BLaER1 (cell line): Measurements from ENCODE around the gene BCL7B.

Source experiments
- H3K27ac ChIP-seq: shearing (Covaris generic); formaldehyde crosslinking; 2 replicates; pipeline ENCODE4 v1.8.1; 2022
- H3K27me3 ChIP-seq: shearing (Covaris generic); formaldehyde crosslinking; 2 replicates; pipeline ENCODE4 v1.8.1; 2022
- H3K36me3 ChIP-seq: shearing (Covaris generic); formaldehyde crosslinking; 2 replicates; pipeline ENCODE4 v1.8.1; 2022
- H3K4me1 ChIP-seq: shearing (Covaris generic); formaldehyde crosslinking; 2 replicates; pipeline ENCODE4 v1.8.1; 2022
- H3K4me2 ChIP-seq: shearing (Covaris generic); formaldehyde crosslinking; 2 replicates; pipeline ENCODE4 v1.8.1; 2022
- H3K4me3 ChIP-seq: shearing (Covaris generic); formaldehyde crosslinking; 2 replicates; pipeline ENCODE4 v1.8.1; 2022
- H3K9ac ChIP-seq: shearing (Covaris generic); formaldehyde crosslinking; 2 replicates; pipeline ENCODE4 v1.8.1; 2022
- H3K9me3 ChIP-seq: shearing (Covaris generic); formaldehyde crosslinking; 2 replicates; pipeline ENCODE4 v1.8.1; 2022
- H4K20me1 ChIP-seq: shearing (Covaris generic); formaldehyde crosslinking; 2 replicates; pipeline ENCODE4 v1.8.1; 2022
- Cebpa-rat ChIP-seq: shearing (Covaris generic); IDR thresholded peaks from 2 replicates; pipeline ENCODE4 v1.8.1; 2022

The BCL7B gene

GRCh38 chr7:73520673-73521635, 36.5 kb downstream of the BCL7B start:
- no peaks in the 10 kb centered on the region for H3K27me3 ChIP-seq
- H3K27ac ChIP-seq = peak overlapping the region; percentile 97
- peaks cover 57% of the 10 kb centered on the region for H4K20me1 ChIP-seq
- H3K9ac ChIP-seq = peak overlapping the region; percentile 99
- H3K4me1 ChIP-seq = peaks cover 73% of the 10 kb centered on the region
- H3K4me3 ChIP-seq = peak overlapping the region; percentile 93
- no peak for TF ChIP-seq Cebpa-rat
- no peaks in the 10 kb centered on the region for H3K9me3 ChIP-seq
- peak overlapping the region; percentile 86 for H3K4me2 ChIP-seq
- H3K36me3 ChIP-seq = peaks cover 29% of the 10 kb centered on the region

GRCh38 chr7:73519867-73520672, 37.4 kb downstream of the BCL7B start:
- peak overlapping the region; percentile 99 for H3K9ac ChIP-seq
- no peaks in the 10 kb centered on the region for H3K9me3 ChIP-seq
- peak overlapping the region; percentile 97; the same call in 1 of the 2 replicates for H3K27ac ChIP-seq
- no peak for TF ChIP-seq Cebpa-rat
- H3K4me2 ChIP-seq = peak overlapping the region; percentile 86
- H3K4me3 ChIP-seq = peak overlapping the region; percentile 93
- H4K20me1 ChIP-seq = peaks cover 66% of the 10 kb centered on the region
- no peaks in the 10 kb centered on the region for H3K27me3 ChIP-seq
- peaks cover 65% of the 10 kb centered on the region for H3K4me1 ChIP-seq
- H3K36me3 ChIP-seq = peaks cover 38% of the 10 kb centered on the region

- Histone ChIP-seq H3K4me3 (no peak overlapping the region), H3K36me3 (peaks cover 54% of the 10 kb centered on the region), H3K4me1 (peaks cover 49% of the 10 kb centered on the region), H3K9ac (no peak overlapping the region), H3K27me3 (no peaks in the 10 kb centered on the region), H3K27ac (no peak overlapping the region), H3K4me2 (peak overlapping the region; percentile 86), H4K20me1 (peaks cover 82% of the 10 kb centered on the region), H3K9me3 (no peaks in the 10 kb centered on the region)
- TF ChIP-seq Cebpa-rat = no peak
Observed at GRCh38 chr7:73518470-73518869, 39.0 kb downstream of the BCL7B start.

- no peak for TF ChIP-seq Cebpa-rat
- no peak overlapping the region for H3K27ac ChIP-seq
- peak overlapping the region; percentile 45 for H3K4me2 ChIP-seq
- no peak overlapping the region for H3K9ac ChIP-seq
- peaks cover 93% of the 10 kb centered on the region for H4K20me1 ChIP-seq
- no peaks in the 10 kb centered on the region for H3K27me3 ChIP-seq
- no peaks in the 10 kb centered on the region for H3K9me3 ChIP-seq
- H3K4me3 ChIP-seq = no peak overlapping the region
- H3K36me3 ChIP-seq = peaks cover 65% of the 10 kb centered on the region
- H3K4me1 ChIP-seq = peaks cover 40% of the 10 kb centered on the region
Observed at GRCh38 chr7:73517241-73517995, 40.1 kb downstream of the BCL7B start.

GRCh38 chr7:73515178-73515577, 42.3 kb downstream of the BCL7B start:
- Histone ChIP-seq H3K4me3 (no peak overlapping the region), H4K20me1 (peaks cover 100% of the 10 kb centered on the region), H3K4me1 (peaks cover 37% of the 10 kb centered on the region), H3K36me3 (peaks cover 87% of the 10 kb centered on the region), H3K9ac (no peak overlapping the region), H3K9me3 (no peaks in the 10 kb centered on the region), H3K4me2 (no peak overlapping the region), H3K27ac (no peak overlapping the region), H3K27me3 (no peaks in the 10 kb centered on the region)
- TF ChIP-seq Cebpa-rat = no peak

- Histone ChIP-seq H3K4me1 (peaks cover 10% of the 10 kb centered on the region), H4K20me1 (peaks cover 100% of the 10 kb centered on the region), H3K27me3 (no peaks in the 10 kb centered on the region), H3K4me3 (no peak overlapping the region), H3K36me3 (peaks cover 100% of the 10 kb centered on the region), H3K9ac (no peak overlapping the region), H3K27ac (no peak overlapping the region), H3K4me2 (no peak overlapping the region), H3K9me3 (no peaks in the 10 kb centered on the region)
- TF ChIP-seq Cebpa-rat = no peak
Observed at GRCh38 chr7:73512018-73512780, 45.3 kb downstream of the BCL7B start.

GRCh38 chr7:73509463-73509862, 48.0 kb downstream of the BCL7B start:
- Histone ChIP-seq H4K20me1 (peaks cover 94% of the 10 kb centered on the region), H3K9me3 (no peaks in the 10 kb centered on the region), H3K27me3 (no peaks in the 10 kb centered on the region), H3K27ac (no peak overlapping the region), H3K4me3 (no peak overlapping the region), H3K9ac (no peak overlapping the region), H3K4me2 (no peak overlapping the region), H3K36me3 (peaks cover 99% of the 10 kb centered on the region), H3K4me1 (no peaks in the 10 kb centered on the region)
- no peak for TF ChIP-seq Cebpa-rat

- no peak overlapping the region for H3K4me2 ChIP-seq
- H3K27ac ChIP-seq = no peak overlapping the region
- H3K9ac ChIP-seq = no peak overlapping the region
- peaks cover 94% of the 10 kb centered on the region for H4K20me1 ChIP-seq
- no peaks in the 10 kb centered on the region for H3K9me3 ChIP-seq
- H3K36me3 ChIP-seq = peaks cover 99% of the 10 kb centered on the region
- H3K27me3 ChIP-seq = no peaks in the 10 kb centered on the region
- no peaks in the 10 kb centered on the region for H3K4me1 ChIP-seq
- no peak for TF ChIP-seq Cebpa-rat
- no peak overlapping the region for H3K4me3 ChIP-seq
Observed at GRCh38 chr7:73507556-73507955, 49.9 kb downstream of the BCL7B start.

GRCh38 chr7:73504920-73505319, 52.6 kb downstream of the BCL7B start:
- Histone ChIP-seq H3K27ac (no peak overlapping the region), H3K36me3 (peaks cover 99% of the 10 kb centered on the region), H3K9ac (no peak overlapping the region), H3K4me2 (no peak overlapping the region), H3K4me1 (no peaks in the 10 kb centered on the region), H4K20me1 (peaks cover 94% of the 10 kb centered on the region), H3K4me3 (no peak overlapping the region), H3K27me3 (no peaks in the 10 kb centered on the region), H3K9me3 (no peaks in the 10 kb centered on the region)
- TF ChIP-seq Cebpa-rat = no peak
